HepG2 (cell line): ENCODE results near the gene AMTN. TPM values are rescaled to one million over a fixed set of nuclear protein-coding genes. Genes with fewer than 3 reads are reported as not detected.
A peak's percentile ranks its signal among the peaks of the same experiment; 100 is the strongest.

ENCODE experiments used
- ATAC-seq: fragments of 200-7000 bp; cut with Tn5 transposase; 3 replicates; pipeline ENCODE4 v1.9.1; 2020; ENCODE audit warnings: mild to moderate bottlenecking, moderate library complexity
- BruUV-seq: library from RNA; stranded (reverse); fragments of 400-500 nt; replicated peaks from 2 replicates; lab custom pipeline; 2021; lab: Mats Ljungman, UMichigan
- CTCF ChIA-PET: fragments of 300-600 bp; formaldehyde crosslinking; extraction: SDS; loops from one replicate; lab custom pipeline; 2021; ENCODE audit warnings: low total read pairs, inconsistent platforms, low intra/inter-chr PET ratio; lab: Yijun Ruan, JAX
- POLR2A ChIA-PET: fragments of 350-600 bp; sonication (Branson Sonifier 250); formaldehyde crosslinking; loops from one replicate; lab custom pipeline; 2020; ENCODE audit warnings: antibody characterized with exemption, inconsistent platforms; lab: Yijun Ruan, JAX
- DNase-seq: peaks from one replicate; pipeline ENCODE4 v3.0.0-alpha.2; 2015; ENCODE audit warnings: low spot score
- FAIRE-seq: peaks from 3 replicates; lab custom pipeline; 2011; peaks lifted over from hg19 to GRCh38; lab: Jason Lieb, UNC
- H2AFZ ChIP-seq: one replicate; pipeline ENCODE4 v1.6.1; 2011; ENCODE audit warnings: low read length, inconsistent platforms
- H3K27ac ChIP-seq: fragments of 300-600 bp; 3 replicates; pipeline ENCODE4 v1.8.0; 2011; ENCODE audit warnings: mixed run types, mild to moderate bottlenecking, mixed read lengths, low read length, inconsistent platforms; ENCODE audit not compliant: insufficient read depth; ENCODE audit errors: extremely low read length
- H3K27me3 ChIP-seq, 2 experiments: fragments of 200-600 bp in 1 of 2; 2 replicates in 1 of 2; 3 replicates in 1 of 2; pipeline versions ENCODE4 v1.6.0 to v1.8.0; 2011; ENCODE audit warnings: low read length in 2 of 2, mild to moderate bottlenecking in 2 of 2, moderate library complexity in 2 of 2, inconsistent platforms in 1 of 2; ENCODE audit not compliant: insufficient read depth in 2 of 2, control insufficient read depth in 1 of 2
- H3K36me3 ChIP-seq, 2 experiments: fragments of 200-600 bp in 1 of 2; replicated peaks in 1 of 2; 2 replicates in 1 of 2; 3 replicates in 1 of 2; pipeline versions ENCODE4 v1.5.1 to v1.8.0; 2011; ENCODE audit warnings: low read length in 2 of 2, inconsistent platforms in 1 of 2; ENCODE audit not compliant: insufficient read depth in 2 of 2, control insufficient read depth in 1 of 2
- H3K4me1 ChIP-seq: 2 replicates; pipeline ENCODE4 v1.5.1; 2012; ENCODE audit warnings: low read length, inconsistent platforms; ENCODE audit not compliant: insufficient read depth
- H3K4me2 ChIP-seq: 2 replicates; pipeline ENCODE4 v1.6.0; 2011; ENCODE audit warnings: low read depth, low read length, inconsistent platforms
- H3K4me3 ChIP-seq, 3 experiments: fragments of 200-600 bp in 1 of 3; sonication (generic), shearing (Covaris generic) in 1 of 3; replicated peaks in 1 of 3; 2 replicates each; pipeline ENCODE4 v1.5.1; 2011 to 2016; ENCODE audit warnings: low read length in 3 of 3, inconsistent platforms in 2 of 3, low read depth in 2 of 3, mild to moderate bottlenecking in 2 of 3, control low read depth in 1 of 3, mixed read lengths in 1 of 3; ENCODE audit not compliant: insufficient read depth in 1 of 3
- H3K79me2 ChIP-seq: one replicate; pipeline ENCODE4 v1.6.1; 2011; ENCODE audit warnings: low read length, inconsistent platforms; ENCODE audit not compliant: insufficient read depth
- H3K9ac ChIP-seq: 2 replicates; pipeline ENCODE4 v1.6.0; 2011; ENCODE audit warnings: mild to moderate bottlenecking, low read depth, low read length, inconsistent platforms; ENCODE audit not compliant: insufficient read depth
- H3K9me3 ChIP-seq: 2 replicates; pipeline ENCODE4 v1.5.1; 2012; ENCODE audit warnings: mild to moderate bottlenecking, low read length
- H4K20me1 ChIP-seq: 2 replicates; pipeline ENCODE4 v1.6.0; 2011; ENCODE audit warnings: inconsistent platforms, mild to moderate bottlenecking, low read length, moderate library complexity; ENCODE audit not compliant: insufficient read depth
- FOSL2 ChIP-seq: sonication (generic); formaldehyde crosslinking; IDR thresholded peaks from 2 replicates; pipeline ENCODE4 v1.4.0; 2020; ENCODE audit warnings: missing genetic modification reagents
- SATB2 ChIP-seq: sonication (generic); formaldehyde crosslinking; IDR thresholded peaks from 2 replicates; pipeline ENCODE4 v1.5.0; 2020; ENCODE audit warnings: missing genetic modification reagents
- SOX6 ChIP-seq, 2 experiments: fragments of 450-650 bp in 1 of 2; sonication (generic) in 1 of 2; formaldehyde crosslinking in 1 of 2; IDR thresholded peaks; 2 replicates each; pipeline versions ENCODE4 v1.4.0 to v1.6.1; 2017 to 2020; ENCODE audit warnings: antibody characterized with exemption in 1 of 2, mild to moderate bottlenecking in 1 of 2, missing genetic modification reagents in 1 of 2
- SP5 ChIP-seq: IDR thresholded peaks from 2 replicates; pipeline ENCODE4 v1.6.1; 2016; ENCODE audit warnings: low read depth, borderline replicate concordance
- TBX2 ChIP-seq: sonication (generic); formaldehyde crosslinking; IDR thresholded peaks from 2 replicates; pipeline ENCODE4 v1.5.0; 2020; ENCODE audit warnings: missing genetic modification reagents, mild to moderate bottlenecking, borderline replicate concordance
- TCF7 ChIP-seq: sonication (generic); IDR thresholded peaks from 2 replicates; pipeline ENCODE4 v1.6.1; 2016; ENCODE audit warnings: antibody characterized with exemption, low read depth
- ZNF556 ChIP-seq: sonication (generic); formaldehyde crosslinking; IDR thresholded peaks from 2 replicates; pipeline ENCODE4 v1.4.0; 2020; ENCODE audit warnings: mild to moderate bottlenecking, missing genetic modification reagents, borderline replicate concordance
- WGBS: methylation state at CpG from one replicate; pipeline ENCODE4 v1.1.6; 2017; ENCODE audit warnings: low lambda C conversion rate; 5-methylcytosine and 5-hydroxymethylcytosine counted together
- in situ Hi-C: cut with HindIII; loops from 2 replicates; pipeline ENCODE4 v1.10.0; 2017; ENCODE audit warnings: low pct_unique_long_range_greater_than_20kb; ENCODE audit not compliant: extremely low pct_ligation_motif_present
- intact Hi-C: fragments of 100-400 bp; cut with micrococcal nuclease; formaldehyde crosslinking; loops from one replicate; pipeline ENCODE4 v1.10.0; 2022; ENCODE audit not compliant: unreplicated experiment
- polyA plus RNA-seq, 8 experiments: library from polyadenylated mRNA; depleted of rRNA in 3 of 8; stranded (reverse) in 7 of 8; unstranded in 1 of 8; fragments of >200 nt; fragmentation: Illumina TruSeq in 4 of 8; extraction: Trizol in 4 of 8; gene quantifications; 2 replicates each; pipeline versions ENCODE4 v1.2.1 to v1.2.3, GENCODE V29; 2011 to 2016; ENCODE audit warnings: low read depth in 4 of 8, missing spikeins in 1 of 8, mixed read lengths in 1 of 8; ENCODE audit not compliant: insufficient read depth in 1 of 8
- total RNA-seq, 5 experiments: library from RNA; depleted of rRNA; stranded (reverse); fragments of >200 nt; fragmentation: Illumina TruSeq; extraction: Trizol; gene quantifications; 2 replicates each; pipeline ENCODE4 v1.2.3, GENCODE V29; 2016; ENCODE audit warnings: low read depth in 1 of 5
- TF ChIP-seq, protein P1 (sequence below): IDR thresholded peaks from 2 replicates; pipeline ENCODE4 v1.6.1; 2016; ENCODE audit warnings: low read depth, missing genetic modification reagents, missing compliant biosample characterization
- TF ChIP-seq, protein P2 (sequence below): sonication (generic); formaldehyde crosslinking; conservative IDR thresholded peaks from 2 replicates; pipeline ENCODE4 v1.4.0; 2020; ENCODE audit warnings: mild to moderate bottlenecking, missing genetic modification reagents, moderate library complexity
- TF ChIP-seq, protein P3 (sequence below): sonication (generic); formaldehyde crosslinking; IDR thresholded peaks from 2 replicates; pipeline ENCODE4 v1.4.0; 2020; ENCODE audit warnings: missing genetic modification reagents
- TF ChIP-seq, protein P4 (sequence below): IDR thresholded peaks from 2 replicates; pipeline ENCODE4 v1.6.1; 2016; ENCODE audit warnings: low read depth, borderline replicate concordance

AMTN gene
- total and polyA plus RNA-seq, 2 of the 13 experiments (the other 11 are each of a cell fraction or from before 2014, with no cell fraction given), result 0.15 TPM; not detected in 1

DNA sequence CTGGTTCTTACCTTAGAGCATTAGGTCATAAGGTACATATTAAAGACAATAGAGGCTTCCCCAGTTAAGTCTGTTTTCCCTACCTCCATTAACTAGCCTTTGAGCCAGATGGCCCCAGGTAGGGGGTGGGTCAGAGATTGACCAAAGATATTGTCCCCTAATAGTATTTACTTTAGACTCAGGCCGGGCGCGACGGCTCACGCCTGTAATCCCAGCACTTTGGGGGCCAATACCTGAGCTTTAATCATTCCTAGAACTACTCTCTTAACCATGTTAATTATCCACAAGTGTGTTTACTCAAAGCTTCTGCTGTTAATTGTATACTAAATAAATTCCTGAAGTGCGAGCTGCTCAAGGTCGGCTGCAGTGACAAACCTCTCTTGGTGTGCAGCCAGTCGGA lies 45.7 kb downstream of the AMTN start:
- Histone ChIP-seq H3K9me3 (peaks cover 8% of the 10 kb centered on the region; the same call in 1 of the 2 replicates), H3K79me2 (no peaks in the 10 kb centered on the region), H3K36me3 (no peaks in the 10 kb centered on the region), H3K4me1 (peaks cover 29% of the 10 kb centered on the region), H4K20me1 (no peaks in the 10 kb centered on the region), H3K27me3 (no peaks in the 10 kb centered on the region), H3K27ac (no peak overlapping the region), H3K4me2 (peak overlapping the region; percentile 36), H3K4me3 (no peak overlapping the region), H2AFZ (no peak overlapping the region), H3K9ac (no peak overlapping the region)
- peak; percentile 64 for FAIRE-seq
- CTCF ChIA-PET, result no interaction called here
- no TSS peak for BruUV-seq
- 0% methylated on average over 7 of the region's 8 CpGs for WGBS
- in situ Hi-C loops (no loop called here), intact Hi-C loops (no loop called here)
- ATAC-seq, result peak; percentile 86
- POLR2A ChIA-PET, result no interaction called here
- peak; percentile 75 for DNase-seq
- TF ChIP-seq, protein P1, sequence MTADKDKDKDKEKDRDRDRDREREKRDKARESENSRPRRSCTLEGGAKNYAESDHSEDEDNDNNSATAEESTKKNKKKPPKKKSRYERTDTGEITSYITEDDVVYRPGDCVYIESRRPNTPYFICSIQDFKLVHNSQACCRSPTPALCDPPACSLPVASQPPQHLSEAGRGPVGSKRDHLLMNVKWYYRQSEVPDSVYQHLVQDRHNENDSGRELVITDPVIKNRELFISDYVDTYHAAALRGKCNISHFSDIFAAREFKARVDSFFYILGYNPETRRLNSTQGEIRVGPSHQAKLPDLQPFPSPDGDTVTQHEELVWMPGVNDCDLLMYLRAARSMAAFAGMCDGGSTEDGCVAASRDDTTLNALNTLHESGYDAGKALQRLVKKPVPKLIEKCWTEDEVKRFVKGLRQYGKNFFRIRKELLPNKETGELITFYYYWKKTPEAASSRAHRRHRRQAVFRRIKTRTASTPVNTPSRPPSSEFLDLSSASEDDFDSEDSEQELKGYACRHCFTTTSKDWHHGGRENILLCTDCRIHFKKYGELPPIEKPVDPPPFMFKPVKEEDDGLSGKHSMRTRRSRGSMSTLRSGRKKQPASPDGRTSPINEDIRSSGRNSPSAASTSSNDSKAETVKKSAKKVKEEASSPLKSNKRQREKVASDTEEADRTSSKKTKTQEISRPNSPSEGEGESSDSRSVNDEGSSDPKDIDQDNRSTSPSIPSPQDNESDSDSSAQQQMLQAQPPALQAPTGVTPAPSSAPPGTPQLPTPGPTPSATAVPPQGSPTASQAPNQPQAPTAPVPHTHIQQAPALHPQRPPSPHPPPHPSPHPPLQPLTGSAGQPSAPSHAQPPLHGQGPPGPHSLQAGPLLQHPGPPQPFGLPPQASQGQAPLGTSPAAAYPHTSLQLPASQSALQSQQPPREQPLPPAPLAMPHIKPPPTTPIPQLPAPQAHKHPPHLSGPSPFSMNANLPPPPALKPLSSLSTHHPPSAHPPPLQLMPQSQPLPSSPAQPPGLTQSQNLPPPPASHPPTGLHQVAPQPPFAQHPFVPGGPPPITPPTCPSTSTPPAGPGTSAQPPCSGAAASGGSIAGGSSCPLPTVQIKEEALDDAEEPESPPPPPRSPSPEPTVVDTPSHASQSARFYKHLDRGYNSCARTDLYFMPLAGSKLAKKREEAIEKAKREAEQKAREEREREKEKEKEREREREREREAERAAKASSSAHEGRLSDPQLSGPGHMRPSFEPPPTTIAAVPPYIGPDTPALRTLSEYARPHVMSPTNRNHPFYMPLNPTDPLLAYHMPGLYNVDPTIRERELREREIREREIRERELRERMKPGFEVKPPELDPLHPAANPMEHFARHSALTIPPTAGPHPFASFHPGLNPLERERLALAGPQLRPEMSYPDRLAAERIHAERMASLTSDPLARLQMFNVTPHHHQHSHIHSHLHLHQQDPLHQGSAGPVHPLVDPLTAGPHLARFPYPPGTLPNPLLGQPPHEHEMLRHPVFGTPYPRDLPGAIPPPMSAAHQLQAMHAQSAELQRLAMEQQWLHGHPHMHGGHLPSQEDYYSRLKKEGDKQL (CRISPR knock-in tag), result peak; percentile 44; the same call in 1 of the 2 replicates
- TF ChIP-seq TBX2 (CRISPR knock-in tag), result peak; percentile 51; the same call in 1 of the 2 replicates
- no peak for TF ChIP-seq SOX6 (IDR thresholded peaks at IDR 0.05)
- peak; percentile 79 for TF ChIP-seq SOX6 (CRISPR knock-in tag; IDR thresholded peaks at IDR 0.05)
- TF ChIP-seq SP5 (CRISPR knock-in tag), result peak; percentile 53; the same call in 1 of the 2 replicates
- no peak for TF ChIP-seq SATB2 (CRISPR knock-in tag)
- TF ChIP-seq, protein P2, sequence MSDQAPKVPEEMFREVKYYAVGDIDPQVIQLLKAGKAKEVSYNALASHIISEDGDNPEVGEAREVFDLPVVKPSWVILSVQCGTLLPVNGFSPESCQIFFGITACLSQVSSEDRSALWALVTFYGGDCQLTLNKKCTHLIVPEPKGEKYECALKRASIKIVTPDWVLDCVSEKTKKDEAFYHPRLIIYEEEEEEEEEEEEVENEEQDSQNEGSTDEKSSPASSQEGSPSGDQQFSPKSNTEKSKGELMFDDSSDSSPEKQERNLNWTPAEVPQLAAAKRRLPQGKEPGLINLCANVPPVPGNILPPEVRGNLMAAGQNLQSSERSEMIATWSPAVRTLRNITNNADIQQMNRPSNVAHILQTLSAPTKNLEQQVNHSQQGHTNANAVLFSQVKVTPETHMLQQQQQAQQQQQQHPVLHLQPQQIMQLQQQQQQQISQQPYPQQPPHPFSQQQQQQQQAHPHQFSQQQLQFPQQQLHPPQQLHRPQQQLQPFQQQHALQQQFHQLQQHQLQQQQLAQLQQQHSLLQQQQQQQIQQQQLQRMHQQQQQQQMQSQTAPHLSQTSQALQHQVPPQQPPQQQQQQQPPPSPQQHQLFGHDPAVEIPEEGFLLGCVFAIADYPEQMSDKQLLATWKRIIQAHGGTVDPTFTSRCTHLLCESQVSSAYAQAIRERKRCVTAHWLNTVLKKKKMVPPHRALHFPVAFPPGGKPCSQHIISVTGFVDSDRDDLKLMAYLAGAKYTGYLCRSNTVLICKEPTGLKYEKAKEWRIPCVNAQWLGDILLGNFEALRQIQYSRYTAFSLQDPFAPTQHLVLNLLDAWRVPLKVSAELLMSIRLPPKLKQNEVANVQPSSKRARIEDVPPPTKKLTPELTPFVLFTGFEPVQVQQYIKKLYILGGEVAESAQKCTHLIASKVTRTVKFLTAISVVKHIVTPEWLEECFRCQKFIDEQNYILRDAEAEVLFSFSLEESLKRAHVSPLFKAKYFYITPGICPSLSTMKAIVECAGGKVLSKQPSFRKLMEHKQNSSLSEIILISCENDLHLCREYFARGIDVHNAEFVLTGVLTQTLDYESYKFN (CRISPR knock-in tag), result 0 out of 2 replicates have a peak, but pooled peaks have one; percentile 11
- no peak for TF ChIP-seq ZNF556 (CRISPR knock-in tag)
- 0 out of 2 replicates have a peak, but pooled peaks have one; percentile 11 for TF ChIP-seq FOSL2 (CRISPR knock-in tag)
- TF ChIP-seq, protein P3, sequence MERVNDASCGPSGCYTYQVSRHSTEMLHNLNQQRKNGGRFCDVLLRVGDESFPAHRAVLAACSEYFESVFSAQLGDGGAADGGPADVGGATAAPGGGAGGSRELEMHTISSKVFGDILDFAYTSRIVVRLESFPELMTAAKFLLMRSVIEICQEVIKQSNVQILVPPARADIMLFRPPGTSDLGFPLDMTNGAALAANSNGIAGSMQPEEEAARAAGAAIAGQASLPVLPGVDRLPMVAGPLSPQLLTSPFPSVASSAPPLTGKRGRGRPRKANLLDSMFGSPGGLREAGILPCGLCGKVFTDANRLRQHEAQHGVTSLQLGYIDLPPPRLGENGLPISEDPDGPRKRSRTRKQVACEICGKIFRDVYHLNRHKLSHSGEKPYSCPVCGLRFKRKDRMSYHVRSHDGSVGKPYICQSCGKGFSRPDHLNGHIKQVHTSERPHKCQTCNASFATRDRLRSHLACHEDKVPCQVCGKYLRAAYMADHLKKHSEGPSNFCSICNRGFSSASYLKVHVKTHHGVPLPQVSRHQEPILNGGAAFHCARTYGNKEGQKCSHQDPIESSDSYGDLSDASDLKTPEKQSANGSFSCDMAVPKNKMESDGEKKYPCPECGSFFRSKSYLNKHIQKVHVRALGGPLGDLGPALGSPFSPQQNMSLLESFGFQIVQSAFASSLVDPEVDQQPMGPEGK (CRISPR knock-in tag), result peak; percentile 63; the same call in 1 of the 2 replicates
- TF ChIP-seq TCF7, result peak; percentile 45; the same call in 1 of the 2 replicates
- TF ChIP-seq, protein P4, sequence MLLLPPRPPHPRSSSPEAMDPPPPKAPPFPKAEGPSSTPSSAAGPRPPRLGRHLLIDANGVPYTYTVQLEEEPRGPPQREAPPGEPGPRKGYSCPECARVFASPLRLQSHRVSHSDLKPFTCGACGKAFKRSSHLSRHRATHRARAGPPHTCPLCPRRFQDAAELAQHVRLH (CRISPR knock-in tag), result no peak
